Measurements from ENCODE around the gene PVALEF. TPM values are rescaled to one million over a fixed set of nuclear protein-coding genes. Genes with fewer than 3 reads are reported as not detected.

PVALEF gene
- total RNA-seq, 4 donors from 2014 or later, result not detected

DNA sequence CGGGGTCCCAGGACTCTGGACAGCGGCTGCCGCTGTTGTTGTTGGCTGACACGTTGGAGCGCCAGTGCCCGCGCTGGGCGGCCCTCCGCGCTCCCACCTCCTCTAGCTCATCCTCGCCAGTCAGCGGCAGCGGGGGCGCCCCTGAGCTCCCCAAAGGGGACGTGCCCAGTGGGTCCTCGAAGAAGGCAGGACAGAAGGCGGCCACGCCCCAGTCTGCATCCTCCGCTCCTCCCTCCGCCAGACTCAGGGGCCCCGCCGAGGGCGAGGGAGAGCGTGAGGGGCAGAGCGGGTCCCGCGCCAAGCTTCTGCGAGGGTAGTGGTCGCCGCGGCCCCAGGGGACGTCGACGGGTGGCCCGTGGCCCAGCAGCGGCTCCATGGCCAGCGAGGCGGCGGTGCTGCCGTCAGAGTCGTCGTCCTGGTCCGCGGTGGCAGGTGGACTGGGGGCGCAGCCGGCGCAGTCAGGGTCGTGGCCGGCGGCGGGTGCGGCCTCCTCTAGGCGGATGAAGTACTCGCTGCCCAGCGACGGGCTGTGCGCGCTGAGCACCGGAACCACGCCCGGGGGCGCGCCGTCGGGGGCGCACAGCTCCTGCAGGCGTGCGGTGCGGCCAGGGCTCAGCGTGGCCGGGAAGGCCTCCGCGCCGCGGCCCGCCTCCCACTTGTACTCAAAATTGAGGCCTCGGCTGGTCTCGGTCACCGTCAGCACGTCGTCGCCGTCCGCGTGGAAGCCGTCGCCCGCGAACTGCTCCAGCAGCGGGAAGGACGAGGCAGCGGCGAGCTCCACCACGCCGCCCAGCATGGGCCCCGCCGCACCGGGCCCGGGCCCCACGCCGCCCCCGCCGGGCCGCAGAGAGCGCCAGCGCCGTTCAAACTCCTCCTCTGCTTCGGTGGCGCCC, 43.2 kb upstream of the PVALEF start:
- Histone ChIP-seq H3K9me3 (no peaks in the 10 kb centered on the region), H3K27me3 (no peaks in the 10 kb centered on the region), H3K4me1 (peaks cover 0 to 15% of the 10 kb centered on the region in 2 donors), H3K36me3 (no peaks in the 10 kb centered on the region), H3K27ac (no peak overlapping the region), H3K4me3 (no peak overlapping the region)
- no peak for TF ChIP-seq POLR2A (IDR thresholded peaks at IDR 0.05)
- no peak for TF ChIP-seq CTCF (IDR thresholded peaks at IDR 0.05)
- intact Hi-C loops (cut with DNase I; ENCODE audit: low total_unique reads), result no loop called here
- no peak for DNase-seq

GRCh38 chr17:81123052-81124048, 42.0 kb upstream of the PVALEF start:
- no peak for TF ChIP-seq CTCF (IDR thresholded peaks at IDR 0.05)
- no peak for TF ChIP-seq POLR2A (IDR thresholded peaks at IDR 0.05)
- Histone ChIP-seq H3K27me3 (no peaks in the 10 kb centered on the region), H3K4me3 (no peak overlapping the region), H3K36me3 (no peaks in the 10 kb centered on the region), H3K27ac (no peak overlapping the region), H3K4me1 (peaks cover 0 to 15% of the 10 kb centered on the region in 2 donors), H3K9me3 (no peaks in the 10 kb centered on the region)
- intact Hi-C loops (cut with DNase I; ENCODE audit: low total_unique reads), result no loop called here
- DNase-seq, result no peak

- H3K27ac ChIP-seq, result no peak overlapping the region
- H3K4me1 ChIP-seq, result peaks cover 0 to 6% of the 10 kb centered on the region in 2 donors
- no peaks in the 10 kb centered on the region for H3K36me3 ChIP-seq
- H3K27me3 ChIP-seq, result no peaks in the 10 kb centered on the region
- no peaks in the 10 kb centered on the region for H3K9me3 ChIP-seq
- no peak for TF ChIP-seq CTCF (IDR thresholded peaks at IDR 0.05)
- H3K4me3 ChIP-seq, result no peak overlapping the region
- intact Hi-C loops (cut with DNase I; ENCODE audit: low total_unique reads), result no loop called here
- no peak for DNase-seq
These were observed 40.9 kb upstream of the PVALEF start for GRCh38 chr17:81124377-81124776.

GRCh38 chr17:81125573-81126081, 39.7 kb upstream of the PVALEF start:
- intact Hi-C loops (cut with DNase I; ENCODE audit: low total_unique reads), result no loop called here
- no peak for DNase-seq
- Histone ChIP-seq H3K4me3 (no peak overlapping the region), H3K27ac (no peak overlapping the region), H3K4me1 (no peaks in the 10 kb centered on the region), H3K36me3 (no peaks in the 10 kb centered on the region), H3K9me3 (no peaks in the 10 kb centered on the region), H3K27me3 (no peaks in the 10 kb centered on the region)
- TF ChIP-seq CTCF (IDR thresholded peaks at IDR 0.05) (no peak), POLR2A (IDR thresholded peaks at IDR 0.05) (no peak)

Measured in uterus (tissue), 4 donors.